Measurements from ENCODE around the gene LGR6.
"Not testable (repeated sequence)": the region's sequence is repeated elsewhere in the genome, so short reads cannot be mapped to it uniquely, and the experiment has no call there.

LGR6 gene

DNA sequence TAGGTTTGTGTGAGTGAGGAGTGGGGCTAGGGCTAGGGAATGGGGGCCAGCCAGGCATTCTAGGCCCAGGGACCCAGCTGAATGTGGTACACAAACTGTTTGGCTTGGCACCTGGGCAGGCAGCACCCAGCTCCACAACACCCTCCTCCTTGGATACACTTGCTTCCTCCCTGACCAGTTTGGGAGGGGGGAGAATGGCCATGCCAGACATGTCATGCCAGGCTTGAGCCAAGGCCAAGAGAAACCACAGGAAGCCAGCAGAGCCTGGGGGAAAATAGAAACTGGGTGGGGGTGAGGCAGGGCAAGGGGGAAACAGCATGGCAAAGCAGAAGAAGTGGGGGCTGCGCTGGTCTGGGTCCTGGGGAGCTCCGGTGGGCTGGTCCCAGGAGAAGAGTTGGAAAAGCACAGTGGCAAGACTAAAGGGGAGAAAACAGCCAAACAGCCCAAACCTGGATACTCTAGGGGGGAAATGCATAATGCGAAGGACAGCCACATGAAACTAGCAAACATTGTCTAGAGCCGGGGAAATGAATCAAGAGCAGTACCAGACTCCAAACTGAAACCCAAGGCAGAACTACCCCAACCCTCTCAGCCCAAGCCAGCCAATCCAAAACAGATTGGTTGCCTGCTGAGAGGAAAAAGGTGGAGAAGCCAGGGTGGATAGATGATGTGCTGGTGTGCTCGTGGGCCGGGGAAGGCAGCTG lies 47.9 kb downstream of the LGR6 start:
- DNase-seq: no peak

GRCh38 chr1:202242080-202242419 lies 48.5 kb downstream of the LGR6 start:
- no peak for DNase-seq

- DNase-seq: no peak
These were observed 49.4 kb downstream of the LGR6 start for GRCh38 chr1:202243006-202243405.

DNA sequence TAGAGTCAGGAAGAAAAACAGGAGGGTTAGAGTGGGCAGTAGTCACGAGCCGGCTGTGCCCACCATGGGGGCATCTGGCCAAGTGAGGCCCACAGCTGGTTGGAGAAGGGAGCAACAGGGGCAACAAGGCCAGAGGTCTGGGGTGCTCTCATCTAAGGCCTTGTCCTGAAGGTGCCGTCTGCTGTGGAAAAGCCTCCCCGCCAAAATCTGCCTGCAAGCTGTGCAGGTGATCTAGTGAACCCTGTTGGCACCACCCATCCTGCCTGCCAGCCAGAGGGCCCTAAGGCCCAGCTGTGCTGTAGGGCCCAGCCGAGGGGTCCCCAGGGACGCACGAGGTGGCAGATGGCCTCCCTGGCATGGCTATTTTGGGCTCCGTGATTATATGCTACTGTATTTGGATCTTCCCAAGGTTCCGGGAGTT lies 51.3 kb downstream of the LGR6 start:
- no peak for DNase-seq

DNA sequence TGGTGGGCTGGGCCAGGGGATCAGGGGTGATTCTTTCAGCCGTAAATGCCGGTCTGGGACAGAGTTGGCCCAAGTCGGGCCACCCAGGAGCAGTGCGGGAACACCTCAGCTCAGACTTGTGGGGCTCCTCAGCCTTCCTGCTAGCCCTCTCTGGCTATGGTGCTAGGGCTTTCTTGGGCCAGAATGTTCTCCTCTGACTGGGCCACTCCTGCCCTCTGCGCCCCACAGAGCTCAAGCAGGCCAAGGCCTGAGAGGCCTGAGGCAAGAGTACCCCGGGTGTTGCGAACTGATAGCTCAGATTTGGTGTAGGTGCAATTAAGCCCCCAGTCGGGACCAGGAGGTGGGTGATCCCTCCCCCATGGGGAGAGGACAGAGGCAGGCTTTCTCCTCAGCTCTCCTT lies 51.8 kb downstream of the LGR6 start:
- no peak for DNase-seq

DNA sequence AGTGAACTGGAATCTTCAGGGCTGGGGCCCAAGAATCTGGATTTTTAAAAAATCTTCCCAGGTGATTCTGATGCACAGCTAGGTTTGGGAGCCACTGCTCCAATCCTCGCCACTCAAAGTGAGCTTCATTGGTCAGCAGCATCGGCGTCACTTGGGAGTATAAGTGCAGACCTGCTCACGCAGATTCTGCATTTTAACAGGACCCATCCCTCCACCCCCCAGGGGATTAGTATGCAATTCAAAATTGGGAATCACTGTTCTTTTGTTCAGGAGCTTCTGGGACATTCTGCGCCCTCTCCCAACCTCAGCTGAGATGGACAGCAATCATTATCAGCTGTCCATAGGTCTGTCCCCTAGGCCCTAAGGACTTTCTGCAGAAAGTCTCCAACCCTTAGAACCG lies 53.5 kb downstream of the LGR6 start:
- DNase-seq: no peak

- no peak for DNase-seq
These were observed 54.5 kb downstream of the LGR6 start for GRCh38 chr1:202247837-202248795.

DNA sequence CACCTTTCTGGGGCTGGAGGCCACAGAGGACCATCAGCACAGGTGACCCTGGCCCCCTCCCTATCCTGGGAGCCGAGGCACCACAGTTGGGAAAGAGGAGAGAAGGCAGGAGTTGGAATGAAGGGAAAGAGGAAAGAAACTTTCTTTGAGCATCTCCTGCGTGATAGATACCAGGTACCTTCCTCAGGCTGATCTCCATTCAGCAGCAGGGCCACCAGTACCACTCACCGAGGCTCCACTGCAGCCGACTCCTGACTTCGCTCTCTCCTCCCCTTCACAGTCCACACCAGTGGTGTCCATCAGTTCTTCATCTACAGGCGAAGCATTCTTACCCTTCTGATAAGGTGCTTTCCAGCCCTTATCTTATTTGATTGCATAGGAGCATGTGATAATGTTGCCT lies 55.3 kb downstream of the LGR6 start:
- DNase-seq: no peak

DNA sequence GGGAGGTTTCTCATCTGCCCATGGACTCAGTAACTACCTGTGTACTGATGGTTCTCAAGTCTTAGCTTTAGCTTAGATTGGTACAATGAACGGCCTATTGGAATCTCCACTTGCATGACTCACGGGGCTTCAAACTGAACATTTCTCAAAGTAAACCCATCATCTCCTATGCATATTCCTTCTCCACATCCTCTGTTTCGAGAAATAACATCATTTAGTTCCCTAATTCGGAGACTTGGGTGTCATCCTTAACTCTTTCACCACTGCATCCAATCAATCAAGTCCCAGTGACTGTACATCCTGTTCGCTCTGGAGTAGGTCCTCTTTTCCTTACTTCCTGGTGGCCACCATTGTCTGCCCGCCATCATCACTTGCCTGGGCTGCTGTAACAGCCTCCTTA lies 55.8 kb downstream of the LGR6 start:
- DNase-seq: no peak

GRCh38 chr1:202249846-202250245 lies 56.2 kb downstream of the LGR6 start:
- DNase-seq: no peak

GRCh38 chr1:202250982-202251381 lies 57.4 kb downstream of the LGR6 start:
- DNase-seq: no peak

DNA sequence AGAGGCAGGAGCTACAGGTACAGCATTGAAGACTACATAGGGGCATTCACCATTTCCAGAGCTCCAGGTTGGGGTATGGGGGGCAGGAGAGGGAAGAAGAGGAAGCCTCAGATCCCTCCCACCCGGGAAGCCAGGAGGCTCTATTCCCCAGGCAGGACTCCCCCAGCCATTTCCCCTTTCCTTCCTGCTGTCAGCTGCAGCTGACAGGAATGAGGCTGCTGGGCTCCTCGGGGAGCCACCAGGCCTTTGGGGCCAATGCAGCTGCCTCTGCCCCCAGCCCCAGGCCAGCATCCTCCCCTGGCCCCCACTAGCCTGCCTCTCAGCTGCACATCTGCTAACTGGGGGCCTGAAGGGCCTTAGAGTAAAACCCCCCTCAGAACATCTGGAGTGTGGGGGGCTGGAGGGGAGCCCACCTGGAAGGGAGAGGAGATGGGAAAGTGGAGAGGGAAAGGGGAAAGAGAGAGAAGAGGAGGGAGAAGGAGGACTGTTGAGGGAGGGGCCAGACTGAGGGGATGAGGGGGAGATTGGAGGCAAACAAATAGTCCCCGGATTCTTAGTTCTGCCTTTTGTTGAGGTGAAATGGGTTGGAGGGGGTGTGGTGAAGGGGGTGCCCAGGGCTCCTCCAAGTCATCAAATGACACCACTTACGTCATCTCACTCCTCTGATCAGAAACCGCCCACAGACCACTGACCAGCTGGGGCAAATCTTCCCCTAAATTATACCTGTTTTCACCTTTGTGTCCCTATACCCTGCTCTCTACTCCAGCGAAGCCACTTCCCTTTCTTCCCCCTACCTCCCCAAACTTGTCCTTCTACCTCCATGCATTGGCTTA lies 58.0 kb downstream of the LGR6 start:
- no peak for DNase-seq

DNA sequence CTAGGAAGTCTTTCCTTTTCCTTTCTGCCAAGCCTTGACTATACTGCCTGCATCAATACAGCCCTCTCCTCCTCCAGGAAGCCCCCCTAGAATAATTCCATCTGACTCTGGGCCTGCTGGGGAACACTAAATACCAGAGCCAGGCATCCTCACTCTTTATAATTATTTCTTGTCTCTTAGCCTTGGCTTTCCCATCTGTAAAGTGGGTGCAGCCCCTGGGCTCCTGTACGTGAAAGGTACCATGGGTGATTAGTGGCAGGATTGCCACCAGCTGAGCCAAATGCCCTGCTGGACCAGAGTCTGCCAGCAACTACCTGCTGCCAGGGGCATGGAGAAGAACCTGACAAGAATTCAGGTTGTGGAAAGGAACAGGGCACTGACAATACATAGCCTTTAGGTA lies 58.7 kb downstream of the LGR6 start:
- DNase-seq: no peak

DNA sequence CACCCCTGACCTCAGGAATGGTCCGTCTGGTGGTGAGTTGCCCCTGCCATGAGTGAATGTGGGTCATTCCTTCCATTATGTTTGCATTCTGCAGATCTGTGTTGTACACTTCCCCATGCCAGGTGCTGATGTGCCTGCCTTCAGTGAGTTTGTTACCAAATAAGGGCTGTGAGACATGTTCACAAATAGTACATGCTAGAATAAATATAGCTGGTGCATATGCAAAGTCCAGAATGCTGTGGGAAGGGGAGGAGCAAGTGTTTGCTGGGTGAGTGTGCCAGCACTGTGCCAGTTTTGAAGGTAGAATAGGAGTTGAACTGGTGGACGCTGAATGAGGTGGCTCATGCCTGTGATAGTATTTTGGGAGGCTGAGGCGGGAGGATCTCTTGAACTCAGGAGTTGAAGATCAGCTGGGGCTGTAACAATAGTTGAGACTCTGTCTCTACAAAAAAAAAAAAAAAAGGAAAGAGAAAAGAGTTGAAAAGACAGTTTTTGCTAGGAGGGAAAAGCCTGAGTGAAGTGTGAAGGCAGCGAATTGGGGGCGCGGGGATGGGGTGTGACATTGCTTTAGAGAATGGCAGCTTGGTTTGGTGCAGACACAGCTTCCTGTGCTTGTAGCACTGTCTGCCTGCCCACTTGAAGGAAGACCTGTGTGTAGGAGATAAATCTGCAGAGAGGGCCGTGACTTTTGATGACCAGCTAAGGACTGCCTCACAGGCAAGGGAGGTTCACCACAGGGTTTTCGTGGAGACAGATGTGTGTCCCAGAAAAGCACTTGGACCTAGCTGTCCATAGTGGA lies 61.1 kb downstream of the LGR6 start:
- DNase-seq: no peak

DNA sequence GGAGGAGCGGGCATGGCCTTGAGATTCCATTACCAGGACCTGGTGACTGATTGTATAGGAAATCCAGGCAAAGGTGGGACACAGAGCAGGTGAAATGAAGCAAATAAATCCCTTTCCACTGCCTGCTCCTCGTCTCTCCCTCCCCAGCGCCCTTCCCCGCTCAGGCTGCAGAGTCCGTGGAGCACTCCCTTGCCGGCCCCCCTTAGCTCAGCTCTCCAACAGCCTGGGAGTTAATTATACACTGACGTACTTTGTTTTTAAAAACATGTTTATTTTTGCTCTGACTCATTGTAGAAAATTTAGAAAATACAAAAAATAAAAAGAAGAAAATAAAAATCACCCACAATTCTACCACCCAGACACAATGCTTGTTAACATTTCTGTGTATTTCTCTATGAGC lies 61.7 kb downstream of the LGR6 start:
- no peak for DNase-seq

DNA sequence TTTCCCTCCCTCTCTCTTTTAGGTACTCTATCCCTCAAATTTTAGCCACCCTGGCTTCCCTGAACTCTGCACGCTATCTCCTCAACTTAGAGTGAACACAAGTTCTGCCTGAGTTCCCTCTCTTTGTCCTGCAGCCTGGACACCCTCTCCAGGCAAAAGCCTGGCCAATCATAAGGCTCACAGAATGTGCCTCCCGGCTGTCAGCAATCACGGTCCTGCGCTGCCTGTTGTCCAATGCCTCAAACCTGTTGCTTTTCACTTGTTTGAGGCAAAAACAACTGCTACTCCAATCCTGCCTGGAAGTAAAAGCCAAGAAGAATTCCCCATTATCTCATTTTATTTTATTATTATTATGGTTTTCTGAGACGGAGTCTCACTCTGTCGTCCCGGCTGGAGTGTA lies 66.1 kb downstream of the LGR6 start:
- DNase-seq: no peak

- DNase-seq: not testable (repeated sequence)
These were observed 67.8 kb downstream of the LGR6 start for GRCh38 chr1:202261209-202261958.

DNA sequence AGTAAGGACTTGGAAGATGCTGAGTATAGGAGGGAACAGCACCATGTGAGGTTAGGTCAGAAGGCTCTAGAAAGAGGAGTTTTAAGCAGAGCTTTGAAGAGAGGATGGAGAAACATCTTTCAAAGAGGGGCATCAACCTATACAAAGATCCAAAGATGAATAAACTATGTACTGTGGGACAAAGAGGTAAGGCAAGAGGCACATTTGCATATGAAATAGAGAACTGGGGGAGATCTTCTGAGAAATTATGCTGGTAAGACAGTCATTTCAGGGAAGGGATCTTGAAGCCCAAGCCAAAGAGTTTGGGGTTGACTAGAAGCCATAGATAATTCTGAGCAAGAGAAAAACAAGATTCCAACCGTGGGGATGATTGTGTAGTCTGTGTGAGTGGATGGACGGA lies 70.0 kb downstream of the LGR6 start:
- DNase-seq: no peak

GRCh38 chr1:202264300-202264699 lies 70.7 kb downstream of the LGR6 start:
- no peak for DNase-seq

GRCh38 chr1:202264726-202265125 lies 71.1 kb downstream of the LGR6 start:
- no peak for DNase-seq

GRCh38 chr1:202266061-202266765 lies 72.6 kb downstream of the LGR6 start:
- no peak for DNase-seq

Measured in NCI-H526 treated with DMSO at 0.1 percent for 48 hours (cell line).